Suprapubic skin (tissue), 3 donors: Measurements from ENCODE around the gene CBFA2T3.

Source experiments
- CTCF ChIP-seq, 2 donors: fragments of 200-600 bp in 1 of 2; fragments of 450-650 bp in 1 of 2; sonication (generic) in 1 of 2; IDR thresholded peaks; one replicate each; pipeline ENCODE4 v1.5.1; 2016 to 2019; ENCODE audit warnings: antibody characterized with exemption in 2 of 2, mild to moderate bottlenecking in 1 of 2, moderate library complexity in 1 of 2
- EP300 ChIP-seq: sonication (generic); formaldehyde crosslinking; IDR thresholded peaks from one replicate; pipeline ENCODE4 v1.6.1; 2017; ENCODE audit warnings: antibody characterized with exemption

- TF ChIP-seq CTCF (IDR thresholded peaks at IDR 0.05), result no peak
- TF ChIP-seq EP300, result no peak
These were observed 104.2 kb downstream of the CBFA2T3 start for GRCh38 chr16:88872650-88873331.
